Caco-2 (cell line): ENCODE data around the gene PALD1. TPM values are rescaled to one million over a fixed set of nuclear protein-coding genes. Genes with fewer than 3 reads are reported as not detected.

ENCODE experiments used
- BruUV-seq: library from RNA; stranded (reverse); fragments of 400-500 nt; replicated peaks from 2 replicates; lab custom pipeline; 2021; lab: Mats Ljungman, UMichigan
- CTCF ChIA-PET: fragments of 300-600 bp; sonication (Branson Sonifier 250); formaldehyde crosslinking; loops from one replicate; lab custom pipeline; 2022; ENCODE audit warnings: antibody characterized with exemption; lab: Charles Lee
- POLR2A ChIA-PET: fragments of 300-600 bp; sonication (Branson Sonifier 250); formaldehyde crosslinking; loops from one replicate; lab custom pipeline; 2022; ENCODE audit warnings: antibody characterized with exemption; lab: Charles Lee
- DNase-seq, 2 experiments: peaks; one replicate each; pipeline versions ENCODE4 v3.0.0 to v3.0.0-alpha.2; 2020 to 2022
- H3K27me3 ChIP-seq: replicated peaks from 2 replicates; pipeline ENCODE4 v1.6.0; 2011; ENCODE audit warnings: low read length; ENCODE audit not compliant: control insufficient read depth, insufficient read depth
- H3K36me3 ChIP-seq: 2 replicates; pipeline ENCODE4 v1.5.1; 2011; ENCODE audit warnings: low read length; ENCODE audit not compliant: control insufficient read depth, insufficient read depth
- H3K4me1 ChIP-seq: fragments of 250-450 bp; sonication (Bioruptor Pico); 2 replicates; pipeline ENCODE4 v1.5.1; 2020; ENCODE audit warnings: mild to moderate bottlenecking
- H3K4me3 ChIP-seq: 2 replicates; pipeline ENCODE4 v1.5.1; 2011; ENCODE audit warnings: low read depth, mild to moderate bottlenecking, control low read depth, low read length
- H3K9me3 ChIP-seq: fragments of 250-450 bp; sonication (Bioruptor Pico); 2 replicates; pipeline ENCODE4 v1.5.1; 2020; ENCODE audit warnings: mild to moderate bottlenecking, moderate library complexity
- H3K27ac Mint-ChIP-seq: one replicate; pipeline ENCODE4 v1.8.0; 2022; ENCODE audit warnings: mixed read lengths; ENCODE audit not compliant: unreplicated experiment
- H3K27me3 Mint-ChIP-seq: one replicate; pipeline ENCODE4 v1.8.0; 2022; ENCODE audit warnings: mixed read lengths; ENCODE audit not compliant: insufficient read depth, unreplicated experiment
- H3K36me3 Mint-ChIP-seq: one replicate; pipeline ENCODE4 v1.8.0; 2022; ENCODE audit warnings: mild to moderate bottlenecking, mixed read lengths; ENCODE audit not compliant: insufficient read depth, unreplicated experiment
- H3K4me1 Mint-ChIP-seq: one replicate; pipeline ENCODE4 v1.8.0; 2022; ENCODE audit warnings: low read depth, mixed read lengths; ENCODE audit not compliant: unreplicated experiment
- H3K4me3 Mint-ChIP-seq: one replicate; pipeline ENCODE4 v1.8.0; 2022; ENCODE audit warnings: mild to moderate bottlenecking, moderate library complexity, mixed read lengths; ENCODE audit not compliant: unreplicated experiment
- H3K9me3 Mint-ChIP-seq: one replicate; pipeline ENCODE4 v1.8.0; 2022; ENCODE audit warnings: mixed read lengths; ENCODE audit not compliant: unreplicated experiment
- CTCF ChIP-seq, 2 experiments: fragments of 200-600 bp in 1 of 2; IDR thresholded peaks; 1 replicate in 1 of 2; 2 replicates in 1 of 2; pipeline versions ENCODE4 v1.5.1 to v1.8.0; 2011 to 2022; ENCODE audit warnings: antibody characterized with exemption in 1 of 2, control low read depth in 1 of 2, inconsistent platforms in 1 of 2, low read depth in 1 of 2, low read length in 1 of 2, mild to moderate bottlenecking in 1 of 2, moderate library complexity in 1 of 2; ENCODE audit not compliant: insufficient read depth in 1 of 2, severe bottlenecking in 1 of 2, unreplicated experiment in 1 of 2
- intact Hi-C: fragments of 100-400 bp; cut with micrococcal nuclease; formaldehyde crosslinking; loops from one replicate; pipeline ENCODE4 v1.10.0; 2022; ENCODE audit not compliant: unreplicated experiment
- total RNA-seq: library from RNA; stranded (reverse); gene quantifications from 2 replicates; pipeline ENCODE4 v1.2.3, GENCODE V29; 2022

The PALD1 gene
- total RNA-seq, 1 experiment from 2014 or later, result 10.3 TPM

- Histone ChIP-seq H3K27me3 (no peaks in the 10 kb centered on the region), H3K36me3 (no peaks in the 10 kb centered on the region), H3K4me1 (no peaks in the 10 kb centered on the region), H3K9me3 (no peaks in the 10 kb centered on the region), H3K4me3 (no peak overlapping the region)
- no peaks in the 10 kb centered on the region for H3K9me3 Mint-ChIP-seq
- H3K36me3 Mint-ChIP-seq, result no peaks in the 10 kb centered on the region
- no peak overlapping the region for H3K4me3 Mint-ChIP-seq
- ChIA-PET POLR2A (no interaction called here), CTCF (no interaction called here)
- H3K4me1 Mint-ChIP-seq, result peaks cover 9% of the 10 kb centered on the region
- DNase-seq, result no peak
- no peaks in the 10 kb centered on the region for H3K27me3 Mint-ChIP-seq
- no peak for TF ChIP-seq CTCF (IDR thresholded peaks at IDR 0.05; ENCODE audit: insufficient read depth in 1 of 2, low read depth in 1 of 2, low read length in 1 of 2, severe bottlenecking in 1 of 2, unreplicated experiment in 1 of 2)
- intact Hi-C loops, result no loop called here
- no peak overlapping the region for H3K27ac Mint-ChIP-seq
- no TSS peak for BruUV-seq
Observed at GRCh38 chr10:70492786-70493659, 14.5 kb downstream of the PALD1 start.

- H3K36me3 Mint-ChIP-seq, result no peaks in the 10 kb centered on the region
- no peaks in the 10 kb centered on the region for H3K27me3 Mint-ChIP-seq
- Histone ChIP-seq H3K4me3 (no peak overlapping the region), H3K27me3 (no peaks in the 10 kb centered on the region), H3K4me1 (no peaks in the 10 kb centered on the region), H3K36me3 (no peaks in the 10 kb centered on the region), H3K9me3 (no peaks in the 10 kb centered on the region)
- DNase-seq, result peak in 1 of 2 experiments; percentile 43
- TF ChIP-seq CTCF (IDR thresholded peaks at IDR 0.05; ENCODE audit: insufficient read depth in 1 of 2, low read depth in 1 of 2, low read length in 1 of 2, severe bottlenecking in 1 of 2, unreplicated experiment in 1 of 2), result no peak
- H3K4me1 Mint-ChIP-seq, result peaks cover 9% of the 10 kb centered on the region
- no TSS peak for BruUV-seq
- no peaks in the 10 kb centered on the region for H3K9me3 Mint-ChIP-seq
- ChIA-PET CTCF (no interaction called here), POLR2A (no interaction called here)
- intact Hi-C loops, result no loop called here
- no peak overlapping the region for H3K4me3 Mint-ChIP-seq
- no peak overlapping the region for H3K27ac Mint-ChIP-seq
Observed at GRCh38 chr10:70493660-70494234, 15.2 kb downstream of the PALD1 start.

- Histone ChIP-seq H3K4me3 (no peak overlapping the region), H3K27me3 (no peaks in the 10 kb centered on the region), H3K4me1 (no peaks in the 10 kb centered on the region), H3K9me3 (no peaks in the 10 kb centered on the region), H3K36me3 (no peaks in the 10 kb centered on the region)
- no peaks in the 10 kb centered on the region for H3K27me3 Mint-ChIP-seq
- no peaks in the 10 kb centered on the region for H3K9me3 Mint-ChIP-seq
- H3K36me3 Mint-ChIP-seq, result no peaks in the 10 kb centered on the region
- H3K4me1 Mint-ChIP-seq, result peaks cover 9% of the 10 kb centered on the region
- no peak overlapping the region for H3K4me3 Mint-ChIP-seq
- CTCF ChIA-PET, result interaction anchor here (0.8 kb wide), 1 partner anchor 64 kb away, joined by 3 read pairs; no protein-coding TSS in a partner anchor
- DNase-seq, result no peak
- POLR2A ChIA-PET, result interaction anchor here (0.6 kb wide), 1 partner anchor 594 kb away, joined by 4 read pairs; no protein-coding TSS in a partner anchor
- BruUV-seq, result no TSS peak
- intact Hi-C loops, result no loop called here
- TF ChIP-seq CTCF (IDR thresholded peaks at IDR 0.05; ENCODE audit: insufficient read depth in 1 of 2, low read depth in 1 of 2, low read length in 1 of 2, severe bottlenecking in 1 of 2, unreplicated experiment in 1 of 2), result no peak
- no peak overlapping the region for H3K27ac Mint-ChIP-seq
Observed at GRCh38 chr10:70494536-70494935, 16.0 kb downstream of the PALD1 start.
